Natural killer cell (primary cell): ENCODE measurements around the gene TBCK. TPM values are rescaled to one million over a fixed set of nuclear protein-coding genes. Genes with fewer than 3 reads are reported as not detected.
"Not testable (repeated sequence)": the region's sequence is repeated elsewhere in the genome, so short reads cannot be mapped to it uniquely, and the experiment has no call there.

Source experiments
- ATAC-seq, 3 donors: fragments of 150-1000 bp in 2 of 3; fragments of 200-7000 bp in 1 of 3; cut with Tn5 transposase; 1 replicate in 1 of 3; 2 replicates in 2 of 3; pipeline ENCODE4 v1.10.0; 2021; ENCODE audit warnings: mild to moderate bottlenecking in 2 of 3, moderate library complexity in 2 of 3
- DNase-seq, 2 donors: peaks; one replicate each; pipeline versions ENCODE4 v3.0.0 to v3.0.0-alpha.2; 2013 to 2021; ENCODE audit warnings: mixed read lengths in 1 of 2
- H3K27ac ChIP-seq: one replicate; pipeline ENCODE4 v1.5.1; 2013; ENCODE audit warnings: mild to moderate bottlenecking, low read length
- H3K27me3 ChIP-seq: one replicate; pipeline ENCODE4 v1.6.1; 2013; ENCODE audit warnings: low read length; ENCODE audit not compliant: control insufficient read depth, insufficient read depth
- H3K36me3 ChIP-seq: one replicate; pipeline ENCODE4 v1.6.1; 2013; ENCODE audit warnings: low read length; ENCODE audit not compliant: control insufficient read depth, insufficient read depth
- H3K4me1 ChIP-seq: one replicate; pipeline ENCODE4 v1.6.1; 2013; ENCODE audit warnings: low read length; ENCODE audit not compliant: control insufficient read depth, insufficient read depth
- H3K4me3 ChIP-seq: one replicate; pipeline ENCODE4 v1.5.1; 2013; ENCODE audit warnings: low read length
- H3K9me3 ChIP-seq: one replicate; pipeline ENCODE4 v1.6.1; 2013; ENCODE audit warnings: low read length; ENCODE audit not compliant: control insufficient read depth, insufficient read depth
- H3K27ac Mint-ChIP-seq, 2 donors: one replicate each; pipeline ENCODE4 v1.8.0; 2022; ENCODE audit warnings: mild to moderate bottlenecking in 2 of 2, mixed read lengths in 2 of 2, moderate library complexity in 1 of 2
- H3K27me3 Mint-ChIP-seq, 2 donors: one replicate each; pipeline ENCODE4 v1.8.0; 2022; ENCODE audit warnings: low read depth in 2 of 2, mixed read lengths in 2 of 2
- H3K36me3 Mint-ChIP-seq: one replicate; pipeline ENCODE4 v1.8.0; 2022; ENCODE audit warnings: mixed read lengths
- H3K4me1 Mint-ChIP-seq, 2 donors: one replicate each; pipeline ENCODE4 v1.8.0; 2022; ENCODE audit warnings: mixed read lengths in 2 of 2
- H3K4me3 Mint-ChIP-seq: one replicate; pipeline ENCODE4 v1.8.0; 2022; ENCODE audit warnings: mild to moderate bottlenecking, moderate library complexity, mixed read lengths
- H3K9me3 Mint-ChIP-seq, 2 donors: one replicate each; pipeline ENCODE4 v1.8.0; 2022; ENCODE audit warnings: mixed read lengths in 2 of 2
- CTCF ChIP-seq: fragments of 200-600 bp; IDR thresholded peaks from one replicate; pipeline ENCODE4 v1.8.0; 2022; ENCODE audit warnings: antibody characterized with exemption
- WGBS: methylation state at CpG from one replicate; pipeline ENCODE4 v1.1.7; 2013; ENCODE audit warnings: missing lambda C conversion rate; ENCODE audit not compliant: insufficient coverage; 5-methylcytosine and 5-hydroxymethylcytosine counted together
- intact Hi-C: fragments of 100-400 bp; cut with micrococcal nuclease; formaldehyde crosslinking; loops from one replicate; pipeline ENCODE4 v1.14.2; 2022
- total RNA-seq, 4 donors: library from RNA; stranded (reverse); fragments of 120-200 nt in 1 of 4; gene quantifications; one replicate each; pipeline versions ENCODE4 v1.2.3 to v1.2.4, GENCODE V29; 2013 to 2022

The TBCK gene
- total RNA-seq, 3 donors from 2014 or later (not counting 1 experiment from before 2014, with no cell fraction given) = 49.5 to 78.5 (median 54.2) TPM

DNA sequence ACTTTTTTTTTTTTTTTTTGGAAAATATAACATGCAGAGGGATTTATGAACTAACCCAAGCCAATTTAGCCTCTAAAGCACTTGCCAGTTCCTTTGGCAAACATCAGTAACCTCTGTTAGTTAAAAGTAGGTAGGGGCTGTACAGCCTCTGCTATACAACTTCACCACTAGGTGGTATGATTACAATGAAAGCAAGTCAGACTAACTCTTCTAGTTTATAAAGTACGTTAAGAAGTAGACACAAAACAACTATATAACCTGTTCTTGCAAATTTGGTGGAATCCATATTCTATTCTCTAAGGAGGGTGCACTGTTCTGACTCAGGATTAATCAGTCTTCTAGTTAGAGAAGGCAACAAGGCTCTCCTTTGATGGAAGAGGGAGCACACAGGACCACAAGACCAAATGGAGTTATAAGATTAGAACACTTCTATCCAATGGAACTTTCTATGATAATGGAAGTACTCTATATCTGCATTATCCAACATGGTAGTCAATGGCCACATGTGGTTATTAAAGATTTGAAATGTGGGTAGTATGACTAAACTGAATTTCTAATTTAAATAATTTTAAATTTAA, 13.1 kb upstream of the TBCK start:
- Histone ChIP-seq H3K27me3 (no peaks in the 10 kb centered on the region), H3K4me1 (no peaks in the 10 kb centered on the region), H3K27ac (no peak overlapping the region), H3K4me3 (no peak overlapping the region), H3K36me3 (peaks cover 71% of the 10 kb centered on the region), H3K9me3 (no peaks in the 10 kb centered on the region)
- intact Hi-C loops = no loop called here
- Mint-ChIP-seq H3K27me3 (no peaks in the 10 kb centered on the region), H3K27ac (peak overlapping the region in 1 of 2 donors; percentile 8), H3K9me3 (no peaks in the 10 kb centered on the region), H3K4me1 (no peaks in the 10 kb centered on the region), H3K4me3 (no peak overlapping the region), H3K36me3 (peaks cover 5% of the 10 kb centered on the region)
- DNase-seq (peak in 1 of 2 donors; percentile 39), ATAC-seq (peak; percentile 66 to 84 (median 76))
- no CpG with 5 or more reads among the region's 1 CpG for WGBS
- TF ChIP-seq CTCF = peak; percentile 56

DNA sequence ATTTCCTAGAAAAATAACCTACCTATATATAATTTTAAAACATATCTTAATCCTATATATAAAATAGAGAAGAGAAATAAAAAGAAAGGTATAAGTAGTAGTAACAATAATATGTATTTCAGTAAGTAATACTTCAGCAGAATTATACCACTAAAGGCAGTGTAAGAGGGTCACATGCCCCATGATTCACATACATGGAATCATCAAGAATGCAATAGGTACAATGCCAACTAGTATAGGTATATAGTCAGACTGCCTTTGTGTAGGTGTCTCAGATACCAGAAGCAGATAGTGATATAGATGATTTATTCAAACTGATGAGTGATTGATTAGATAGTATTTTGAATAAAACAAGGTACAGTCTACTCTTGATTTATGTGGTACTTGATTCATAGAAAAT, 9.8 kb upstream of the TBCK start:
- Histone ChIP-seq H3K4me3 (no peak overlapping the region), H3K9me3 (no peaks in the 10 kb centered on the region), H3K27ac (no peak overlapping the region), H3K4me1 (no peaks in the 10 kb centered on the region), H3K36me3 (peaks cover 43% of the 10 kb centered on the region), H3K27me3 (no peaks in the 10 kb centered on the region)
- H3K4me1 Mint-ChIP-seq = peaks cover 0 to 4% of the 10 kb centered on the region in 2 donors
- H3K27me3 Mint-ChIP-seq = no peaks in the 10 kb centered on the region
- intact Hi-C loops = no loop called here
- peaks cover 5% of the 10 kb centered on the region for H3K36me3 Mint-ChIP-seq
- no peak overlapping the region for H3K4me3 Mint-ChIP-seq
- no peaks in the 10 kb centered on the region for H3K9me3 Mint-ChIP-seq
- no peak for ATAC-seq
- no peak overlapping the region for H3K27ac Mint-ChIP-seq
- no peak for TF ChIP-seq CTCF
- DNase-seq = no peak

DNA sequence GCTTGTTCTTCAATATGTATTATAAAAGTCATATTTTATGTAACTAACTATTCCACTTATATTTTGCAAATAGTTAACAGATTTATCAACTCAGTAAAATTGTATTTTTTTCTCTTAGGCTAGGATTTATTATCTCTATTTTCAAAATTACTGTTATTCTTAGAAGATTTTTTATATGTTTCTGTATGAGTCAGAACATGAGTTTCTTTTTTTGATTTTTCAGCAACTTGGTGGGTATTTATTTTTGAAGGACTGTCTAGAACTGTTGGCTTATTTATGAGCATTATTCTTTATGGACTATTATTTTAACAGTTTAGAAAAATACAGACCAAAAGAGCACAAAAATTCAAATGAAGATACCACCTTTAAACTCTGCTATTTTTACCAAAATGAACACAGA, 7.1 kb upstream of the TBCK start:
- Mint-ChIP-seq H3K9me3 (no peaks in the 10 kb centered on the region), H3K4me3 (no peak overlapping the region), H3K4me1 (peaks cover 5 to 16% of the 10 kb centered on the region in 2 donors), H3K36me3 (peaks cover 5% of the 10 kb centered on the region), H3K27ac (peak overlapping the region in 1 of 2 donors; percentile 63), H3K27me3 (no peaks in the 10 kb centered on the region)
- H3K27me3 ChIP-seq = no peaks in the 10 kb centered on the region
- H3K4me3 ChIP-seq = no peak overlapping the region
- TF ChIP-seq CTCF = no peak
- DNase-seq (no peak), ATAC-seq (no peak)
- peaks cover 26% of the 10 kb centered on the region for H3K36me3 ChIP-seq
- intact Hi-C loops = no loop called here
- H3K9me3 ChIP-seq = no peaks in the 10 kb centered on the region
- H3K27ac ChIP-seq = no peak overlapping the region
- H3K4me1 ChIP-seq = no peaks in the 10 kb centered on the region

GRCh38 chr4:106321814-106322213, 5.8 kb upstream of the TBCK start:
- H3K27me3 Mint-ChIP-seq, H3K4me1 ChIP-seq, ATAC-seq, H3K36me3 Mint-ChIP-seq, H3K4me3 ChIP-seq, intact Hi-C loops, H3K27ac ChIP-seq, H3K27me3 ChIP-seq, DNase-seq, H3K9me3 Mint-ChIP-seq, H3K9me3 ChIP-seq, H3K4me3 Mint-ChIP-seq: not testable (repeated sequence)
- peaks cover 5 to 16% of the 10 kb centered on the region in 2 donors for H3K4me1 Mint-ChIP-seq
- peak overlapping the region in 1 of 2 donors; percentile 62 for H3K27ac Mint-ChIP-seq
- peaks cover 13% of the 10 kb centered on the region for H3K36me3 ChIP-seq
- 97% methylated on average over 6 of the region's 6 CpGs for WGBS

DNA sequence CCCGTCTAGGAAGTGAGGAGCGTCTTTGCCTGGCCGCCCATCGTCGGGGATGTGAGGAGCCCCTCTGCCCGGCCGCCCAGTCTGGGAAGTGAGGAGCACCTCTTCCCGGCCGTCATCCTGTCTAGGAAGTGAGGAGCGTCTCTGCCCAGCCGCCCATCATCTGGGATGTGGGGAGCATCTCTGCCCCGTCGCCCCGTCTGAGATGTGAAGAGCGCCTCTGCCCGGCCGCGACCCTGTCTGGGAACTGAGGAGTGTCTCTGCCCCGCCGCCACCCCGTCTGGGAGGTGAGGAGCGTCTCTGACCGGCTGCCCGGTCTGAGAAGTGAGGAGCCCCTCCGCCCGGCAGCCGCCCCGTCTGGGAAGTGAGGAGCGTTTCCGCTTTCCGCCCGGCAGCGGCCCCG, 5.2 kb upstream of the TBCK start:
- ATAC-seq, H3K4me1 ChIP-seq, DNase-seq, H3K27ac ChIP-seq, H3K9me3 ChIP-seq, H3K9me3 Mint-ChIP-seq, H3K4me3 ChIP-seq, H3K4me3 Mint-ChIP-seq, H3K27me3 Mint-ChIP-seq, intact Hi-C loops, H3K27me3 ChIP-seq, H3K36me3 Mint-ChIP-seq: not testable (repeated sequence)
- H3K36me3 ChIP-seq = peaks cover 10% of the 10 kb centered on the region
- 98% methylated on average over 34 of the region's 34 CpGs for WGBS
- H3K4me1 Mint-ChIP-seq = peaks cover 5 to 16% of the 10 kb centered on the region in 2 donors
- peak overlapping the region in 1 of 2 donors; percentile 46 for H3K27ac Mint-ChIP-seq
